HCT116 (cell line): ENCODE measurements around the gene VANGL2. TPM values are rescaled to one million over a fixed set of nuclear protein-coding genes. Genes with fewer than 3 reads are reported as not detected.

Source experiments
- ATAC-seq: fragments of 200-7000 bp; cut with Tn5 transposase; 2 replicates; pipeline ENCODE4 v1.9.1; 2020; ENCODE audit warnings: mild to moderate bottlenecking, moderate library complexity
- BruUV-seq: library from RNA; stranded (reverse); fragments of 400-500 nt; replicated peaks from 2 replicates; lab custom pipeline; 2021; lab: Mats Ljungman, UMichigan
- CTCF ChIA-PET: fragments of 300-600 bp; sonication (Branson Sonifier 250); formaldehyde crosslinking; loops from one replicate; lab custom pipeline; 2021; ENCODE audit warnings: antibody characterized with exemption; lab: Charles Lee
- POLR2A ChIA-PET: fragments of 300-600, 350-600 bp; sonication (Branson Sonifier 250); formaldehyde crosslinking; loops from one replicate; lab custom pipeline; 2021; ENCODE audit warnings: antibody characterized with exemption; lab: Charles Lee
- RAD21 ChIA-PET, 2 experiments: fragments of 300-600 bp; sonication (Branson Sonifier 250); formaldehyde crosslinking; loops; one replicate each; lab custom pipeline; 2023; ENCODE audit warnings: low total read pairs in 2 of 2; ENCODE audit not compliant: uncharacterized antibody in 2 of 2, unreplicated experiment in 2 of 2, low non-redundant PET in 1 of 2; lab: Charles Lee
- DNase-seq: peaks from one replicate; pipeline ENCODE4 v3.0.0-alpha.2; 2010; ENCODE audit warnings: low read depth, low spot score
- H2AFZ ChIP-seq: fragments of 200-600 bp; shearing (Covaris generic), sonication (generic); 2 replicates; pipeline ENCODE4 v1.6.1; 2017; ENCODE audit warnings: low read depth, mixed run types, mixed read lengths, antibody characterized with exemption, low read length; ENCODE audit not compliant: poor library complexity, severe bottlenecking
- H3K27ac ChIP-seq: 2 replicates; pipeline ENCODE4 v1.5.1; 2012; ENCODE audit warnings: low read depth, low read length
- H3K27me3 ChIP-seq: fragments of 200-600 bp; sonication (generic); 2 replicates; pipeline ENCODE4 v1.6.1; 2016; ENCODE audit warnings: mixed run types, low read length, mixed read lengths; ENCODE audit not compliant: insufficient read depth
- H3K36me3 ChIP-seq, 2 experiments: fragments of 200-500 bp in 1 of 2; fragments of 200-600 bp in 1 of 2; sonication (Bioruptor generic) in 1 of 2; sonication (generic) in 1 of 2; 2 replicates each; pipeline versions ENCODE4 v1.5.1 to v1.6.1; 2014 to 2016; ENCODE audit warnings: low read length in 2 of 2, inconsistent platforms in 1 of 2, mixed read lengths in 1 of 2, mixed run types in 1 of 2; ENCODE audit not compliant: insufficient read depth in 2 of 2, control insufficient read depth in 1 of 2
- H3K4me1 ChIP-seq, 2 experiments: fragments of 200-600 bp in 1 of 2; sonication (generic) in 1 of 2; 2 replicates each; pipeline versions ENCODE4 v1.5.1 to v1.6.1; 2012 to 2017; ENCODE audit warnings: low read length in 2 of 2, inconsistent platforms in 1 of 2, mild to moderate bottlenecking in 1 of 2, mixed read lengths in 1 of 2, mixed run types in 1 of 2, moderate library complexity in 1 of 2; ENCODE audit not compliant: insufficient read depth in 2 of 2, control insufficient read depth in 1 of 2
- H3K4me2 ChIP-seq: fragments of 200-600 bp; sonication (generic); 2 replicates; pipeline ENCODE4 v1.6.1; 2017; ENCODE audit warnings: mixed run types, low read length, mixed read lengths
- H3K4me3 ChIP-seq, 2 experiments: fragments of 200-600 bp in 1 of 2; sonication (generic) in 1 of 2; replicated peaks in 1 of 2; 2 replicates each; pipeline ENCODE4 v1.5.1; 2011 to 2016; ENCODE audit warnings: low read length in 2 of 2, control low read depth in 1 of 2, low read depth in 1 of 2, mild to moderate bottlenecking in 1 of 2, mixed read lengths in 1 of 2, mixed run types in 1 of 2
- H3K79me2 ChIP-seq: fragments of 200-600 bp; sonication (generic); 2 replicates; pipeline ENCODE4 v1.6.1; 2017; ENCODE audit warnings: mild to moderate bottlenecking, mixed run types, low read length, moderate library complexity, mixed read lengths; ENCODE audit not compliant: insufficient read depth
- H3K9ac ChIP-seq: fragments of 200-600 bp; sonication (generic); 2 replicates; pipeline ENCODE4 v1.6.1; 2016; ENCODE audit warnings: low read length, mixed read lengths
- H3K9me2 ChIP-seq: fragments of 200-600 bp; sonication (generic), shearing (Covaris generic); 2 replicates; pipeline ENCODE4 v1.6.1; 2017; ENCODE audit warnings: mixed run types, mild to moderate bottlenecking, moderate library complexity; ENCODE audit not compliant: insufficient read depth
- H3K9me3 ChIP-seq, 2 experiments: fragments of 200-500 bp in 1 of 2; fragments of 200-600 bp in 1 of 2; sonication (Bioruptor generic) in 1 of 2; sonication (generic) in 1 of 2; 2 replicates each; pipeline ENCODE4 v1.6.1; 2014 to 2017; ENCODE audit warnings: low read length in 2 of 2, mixed read lengths in 2 of 2, inconsistent platforms in 1 of 2, low read depth in 1 of 2, mild to moderate bottlenecking in 1 of 2, mixed run types in 1 of 2, moderate library complexity in 1 of 2; ENCODE audit not compliant: control insufficient read depth in 1 of 2, insufficient read depth in 1 of 2
- H4K20me1 ChIP-seq: fragments of 200-600 bp; sonication (generic), shearing (Covaris generic); 2 replicates; pipeline ENCODE4 v1.6.1; 2017; ENCODE audit warnings: mixed run types, mild to moderate bottlenecking, moderate library complexity; ENCODE audit not compliant: insufficient read depth
- CBX3 ChIP-seq: IDR thresholded peaks from 2 replicates; pipeline ENCODE4 v1.6.1; 2012; ENCODE audit warnings: low read depth
- CEBPB ChIP-seq: IDR thresholded peaks from 2 replicates; pipeline ENCODE4 v1.6.1; 2012; ENCODE audit warnings: low read depth
- EGR1 ChIP-seq: IDR thresholded peaks from 2 replicates; pipeline ENCODE4 v1.6.1; 2012; ENCODE audit warnings: low read depth
- EZH2 ChIP-seq: fragments of 200-600 bp; sonication (generic); IDR thresholded peaks from 2 replicates; pipeline ENCODE4 v1.6.1; 2017; ENCODE audit warnings: antibody characterized with exemption, mixed run types
- POLR2AphosphoS5 ChIP-seq: IDR thresholded peaks from 2 replicates; pipeline ENCODE4 v1.6.1; 2011; ENCODE audit warnings: mild to moderate bottlenecking, low read depth, low read length, moderate library complexity
- RAD21 ChIP-seq: IDR thresholded peaks from 2 replicates; pipeline ENCODE4 v1.6.1; 2012; ENCODE audit warnings: low read depth, mild to moderate bottlenecking
- SP1 ChIP-seq: IDR thresholded peaks from 2 replicates; pipeline ENCODE4 v1.6.1; 2012; ENCODE audit warnings: low read depth
- SRF ChIP-seq: IDR thresholded peaks from 2 replicates; pipeline ENCODE4 v1.6.1; 2012; ENCODE audit warnings: low read depth
- YY1 ChIP-seq: IDR thresholded peaks from 2 replicates; pipeline ENCODE4 v1.6.1; 2011; ENCODE audit warnings: low read length, low read depth, moderate library complexity, mild to moderate bottlenecking; ENCODE audit not compliant: insufficient replicate concordance; ENCODE audit errors: extremely low read depth
- ZFX ChIP-seq: fragments of 450-650 bp; IDR thresholded peaks from 2 replicates; pipeline ENCODE4 v1.6.1; 2017
- ZNF274 ChIP-seq: fragments of 200-500 bp; sonication (Bioruptor generic); IDR thresholded peaks from 2 replicates; pipeline ENCODE4 v1.6.1; 2014; ENCODE audit warnings: mild to moderate bottlenecking, low read depth, low read length, inconsistent platforms
- intact Hi-C: fragments of 100-400 bp; cut with micrococcal nuclease; formaldehyde crosslinking; loops from 2 replicates; pipeline ENCODE4 v1.10.0; 2022
- total RNA-seq: library from RNA; stranded (reverse); gene quantifications from one replicate; pipeline ENCODE4 v1.2.1, GENCODE V29; 2021; ENCODE audit not compliant: unreplicated experiment
- TF ChIP-seq, protein P1 (sequence below): IDR thresholded peaks from 2 replicates; pipeline ENCODE4 v1.6.1; 2011; ENCODE audit warnings: mild to moderate bottlenecking, low read length, moderate library complexity; ENCODE audit not compliant: insufficient replicate concordance; ENCODE audit errors: extremely low read depth
- TF ChIP-seq, protein P2 (sequence below): IDR thresholded peaks from 2 replicates; pipeline ENCODE4 v1.6.1; 2012; ENCODE audit warnings: low read depth
- TF ChIP-seq, protein P3 (sequence below): IDR thresholded peaks from 2 replicates; pipeline ENCODE4 v1.6.1; 2012

VANGL2 gene
- total RNA-seq, 1 experiment from 2014 or later, result 1.1 TPM

DNA sequence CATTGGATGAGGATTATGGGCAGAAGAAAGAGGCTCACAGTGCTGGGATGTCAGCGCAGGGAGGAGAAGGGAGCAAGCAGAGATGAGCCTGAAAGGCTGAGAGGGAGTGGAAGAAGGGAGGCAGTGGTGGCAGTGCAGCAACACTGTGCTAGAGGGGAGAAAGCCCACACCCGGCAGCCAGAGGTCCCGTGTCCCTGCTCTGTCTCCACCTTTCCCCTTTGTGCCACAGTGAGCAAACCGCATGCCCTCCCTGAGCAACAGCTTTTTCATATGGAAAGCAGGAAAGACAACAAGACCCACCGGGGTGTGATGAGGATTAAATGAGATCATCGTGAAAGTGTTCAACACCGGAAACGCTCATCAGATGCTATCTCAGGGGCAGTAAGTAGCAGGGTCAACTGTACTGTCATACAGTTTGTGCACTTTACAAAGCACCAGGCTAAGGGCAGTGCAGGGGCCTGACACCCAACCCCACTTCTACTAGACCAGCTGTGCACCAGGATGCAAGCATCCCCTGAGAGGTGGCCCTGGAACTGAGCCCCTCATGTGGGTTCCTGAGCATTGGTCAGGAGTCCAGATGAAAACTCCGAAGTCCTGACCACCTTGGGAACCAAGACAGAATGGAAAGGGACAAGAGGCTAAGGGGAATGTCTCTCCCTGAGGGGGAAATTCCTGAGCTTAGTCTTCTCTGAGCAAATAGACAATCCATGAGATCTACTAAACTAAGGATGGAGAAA, 24.4 kb upstream of the VANGL2 start:
- no TSS peak for BruUV-seq
- H2AFZ ChIP-seq, result no peak overlapping the region
- H3K27ac ChIP-seq, result no peak overlapping the region
- no peak overlapping the region for H3K4me2 ChIP-seq
- intact Hi-C loops, result loop anchor here (1.0 to 5.0 kb wide), 3 partner anchors 41 to 275 kb away; partner anchors contain the start of gene CASQ1
- DNase-seq (no peak), ATAC-seq (peak; percentile 16; the same call in 1 of the 2 replicates)
- H3K79me2 ChIP-seq, result no peaks in the 10 kb centered on the region
- no peaks in the 10 kb centered on the region for H3K36me3 ChIP-seq
- H3K4me1 ChIP-seq, result peaks cover 0 to 8% of the 10 kb centered on the region in 2 experiments; a peak in 1 of 4 replicates
- CTCF ChIA-PET, result interaction anchor here (0.7 to 5.8 kb wide), 25 partner anchors 9 to 595 kb away, joined by 3 to 51 read pairs (median 8); partner anchors contain the start of genes DCAF8, DUSP23, IGSF8 and NHLH1
- H3K27me3 ChIP-seq, result no peaks in the 10 kb centered on the region
- H3K9me2 ChIP-seq, result no peaks in the 10 kb centered on the region
- H3K9ac ChIP-seq, result no peak overlapping the region
- POLR2A ChIA-PET, result no interaction called here
- RAD21 ChIA-PET, result interaction anchor here (0.7 to 1.7 kb wide), 10 partner anchors 40 to 329 kb away, joined by 3 to 8 read pairs (median 4); no protein-coding TSS in a partner anchor
- H3K9me3 ChIP-seq, result no peaks in the 10 kb centered on the region
- no peaks in the 10 kb centered on the region for H4K20me1 ChIP-seq
- no peak for TF ChIP-seq ZFX
- no peak for TF ChIP-seq SRF
- TF ChIP-seq CEBPB, result no peak
- no peak for TF ChIP-seq YY1
- no peak for TF ChIP-seq SP1
- no peak for TF ChIP-seq EGR1
- TF ChIP-seq, protein P1, sequence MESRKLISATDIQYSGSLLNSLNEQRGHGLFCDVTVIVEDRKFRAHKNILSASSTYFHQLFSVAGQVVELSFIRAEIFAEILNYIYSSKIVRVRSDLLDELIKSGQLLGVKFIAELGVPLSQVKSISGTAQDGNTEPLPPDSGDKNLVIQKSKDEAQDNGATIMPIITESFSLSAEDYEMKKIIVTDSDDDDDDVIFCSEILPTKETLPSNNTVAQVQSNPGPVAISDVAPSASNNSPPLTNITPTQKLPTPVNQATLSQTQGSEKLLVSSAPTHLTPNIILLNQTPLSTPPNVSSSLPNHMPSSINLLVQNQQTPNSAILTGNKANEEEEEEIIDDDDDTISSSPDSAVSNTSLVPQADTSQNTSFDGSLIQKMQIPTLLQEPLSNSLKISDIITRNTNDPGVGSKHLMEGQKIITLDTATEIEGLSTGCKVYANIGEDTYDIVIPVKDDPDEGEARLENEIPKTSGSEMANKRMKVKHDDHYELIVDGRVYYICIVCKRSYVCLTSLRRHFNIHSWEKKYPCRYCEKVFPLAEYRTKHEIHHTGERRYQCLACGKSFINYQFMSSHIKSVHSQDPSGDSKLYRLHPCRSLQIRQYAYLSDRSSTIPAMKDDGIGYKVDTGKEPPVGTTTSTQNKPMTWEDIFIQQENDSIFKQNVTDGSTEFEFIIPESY, result no peak
- TF ChIP-seq CBX3, result no peak
- TF ChIP-seq ZNF274, result no peak
- TF ChIP-seq, protein P2, sequence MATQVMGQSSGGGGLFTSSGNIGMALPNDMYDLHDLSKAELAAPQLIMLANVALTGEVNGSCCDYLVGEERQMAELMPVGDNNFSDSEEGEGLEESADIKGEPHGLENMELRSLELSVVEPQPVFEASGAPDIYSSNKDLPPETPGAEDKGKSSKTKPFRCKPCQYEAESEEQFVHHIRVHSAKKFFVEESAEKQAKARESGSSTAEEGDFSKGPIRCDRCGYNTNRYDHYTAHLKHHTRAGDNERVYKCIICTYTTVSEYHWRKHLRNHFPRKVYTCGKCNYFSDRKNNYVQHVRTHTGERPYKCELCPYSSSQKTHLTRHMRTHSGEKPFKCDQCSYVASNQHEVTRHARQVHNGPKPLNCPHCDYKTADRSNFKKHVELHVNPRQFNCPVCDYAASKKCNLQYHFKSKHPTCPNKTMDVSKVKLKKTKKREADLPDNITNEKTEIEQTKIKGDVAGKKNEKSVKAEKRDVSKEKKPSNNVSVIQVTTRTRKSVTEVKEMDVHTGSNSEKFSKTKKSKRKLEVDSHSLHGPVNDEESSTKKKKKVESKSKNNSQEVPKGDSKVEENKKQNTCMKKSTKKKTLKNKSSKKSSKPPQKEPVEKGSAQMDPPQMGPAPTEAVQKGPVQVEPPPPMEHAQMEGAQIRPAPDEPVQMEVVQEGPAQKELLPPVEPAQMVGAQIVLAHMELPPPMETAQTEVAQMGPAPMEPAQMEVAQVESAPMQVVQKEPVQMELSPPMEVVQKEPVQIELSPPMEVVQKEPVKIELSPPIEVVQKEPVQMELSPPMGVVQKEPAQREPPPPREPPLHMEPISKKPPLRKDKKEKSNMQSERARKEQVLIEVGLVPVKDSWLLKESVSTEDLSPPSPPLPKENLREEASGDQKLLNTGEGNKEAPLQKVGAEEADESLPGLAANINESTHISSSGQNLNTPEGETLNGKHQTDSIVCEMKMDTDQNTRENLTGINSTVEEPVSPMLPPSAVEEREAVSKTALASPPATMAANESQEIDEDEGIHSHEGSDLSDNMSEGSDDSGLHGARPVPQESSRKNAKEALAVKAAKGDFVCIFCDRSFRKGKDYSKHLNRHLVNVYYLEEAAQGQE, result no peak
- no peak for TF ChIP-seq RAD21
- TF ChIP-seq EZH2, result no peak
- TF ChIP-seq, protein P3, sequence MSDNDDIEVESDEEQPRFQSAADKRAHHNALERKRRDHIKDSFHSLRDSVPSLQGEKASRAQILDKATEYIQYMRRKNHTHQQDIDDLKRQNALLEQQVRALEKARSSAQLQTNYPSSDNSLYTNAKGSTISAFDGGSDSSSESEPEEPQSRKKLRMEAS, result no peak
- no peak for TF ChIP-seq POLR2AphosphoS5
- no peak overlapping the region for H3K4me3 ChIP-seq
